Transverse colon (tissue), 4 donors: ENCODE results near the gene ZDHHC19. TPM values are rescaled to one million over a fixed set of nuclear protein-coding genes. Genes with fewer than 3 reads are reported as not detected.
A peak's percentile ranks its signal among the peaks of the same experiment; 100 is the strongest.
"Not testable (repeated sequence)": the region's sequence is repeated elsewhere in the genome, so short reads cannot be mapped to it uniquely, and the experiment has no call there.

Experiments used
- DNase-seq: peaks from one replicate; pipeline ENCODE4 v3.0.0-alpha.2; 2019
- H3K27ac ChIP-seq, 4 donors: fragments of 200-600 bp; sonication (generic); 2 replicates each; pipeline ENCODE4 v1.5.1; 2016 to 2018; ENCODE audit warnings: inconsistent platforms in 4 of 4
- H3K27me3 ChIP-seq: fragments of 200-600 bp; sonication (generic); 2 replicates; pipeline ENCODE4 v1.5.1; 2017; ENCODE audit warnings: inconsistent platforms
- H3K36me3 ChIP-seq, 4 donors: fragments of 200-600 bp; sonication (generic); 2 replicates each; pipeline ENCODE4 v1.5.1; 2017 to 2019; ENCODE audit warnings: inconsistent platforms in 4 of 4
- H3K4me1 ChIP-seq, 4 donors: fragments of 200-600 bp; sonication (generic); 2 replicates each; pipeline ENCODE4 v1.5.1; 2017 to 2020; ENCODE audit warnings: inconsistent platforms in 4 of 4
- H3K4me3 ChIP-seq, 4 donors: fragments of 200-600 bp; sonication (generic); 1 replicate in 1 of 4; 2 replicates in 3 of 4; pipeline versions ENCODE4 v1.5.1 to v1.6.1; 2017 to 2019; ENCODE audit warnings: inconsistent platforms in 4 of 4
- H3K9me3 ChIP-seq, 2 donors: fragments of 200-600 bp; sonication (generic); 2 replicates each; pipeline ENCODE4 v1.5.1; 2017 to 2019; ENCODE audit warnings: inconsistent platforms in 2 of 2
- CTCF ChIP-seq, 5 experiments: fragments of 200-600 bp in 3 of 5; fragments of 450-650 bp in 2 of 5; sonication (generic) in 3 of 5; IDR thresholded peaks; 1 replicate in 2 of 5; 2 replicates in 3 of 5; pipeline ENCODE4 v1.5.1; 2016 to 2017; ENCODE audit warnings: antibody characterized with exemption in 5 of 5, inconsistent platforms in 3 of 5, mild to moderate bottlenecking in 2 of 5, moderate library complexity in 1 of 5
- EP300 ChIP-seq: sonication (generic); formaldehyde crosslinking; IDR thresholded peaks from one replicate; pipeline ENCODE4 v1.6.1; 2017; ENCODE audit warnings: antibody characterized with exemption, low read depth
- POLR2A ChIP-seq: fragments of 450-650 bp; IDR thresholded peaks from one replicate; pipeline ENCODE4 v1.6.1; 2016; ENCODE audit warnings: antibody characterized with exemption, mild to moderate bottlenecking, moderate library complexity
- POLR2AphosphoS5 ChIP-seq, 3 donors: sonication (generic); formaldehyde crosslinking; IDR thresholded peaks; one replicate each; pipeline ENCODE4 v1.6.1; 2016; ENCODE audit warnings: antibody characterized with exemption in 3 of 3
- WGBS, 2 donors: methylation state at CpG; one replicate each; pipeline ENCODE4 v1.1.5; 2018; ENCODE audit warnings: low coverage in 1 of 2; 5-methylcytosine and 5-hydroxymethylcytosine counted together
- in situ Hi-C, 4 donors: fragments of 200-750 bp; cut with MboI; loops; one replicate each; pipeline versions ENCODE4 v1.15.0 to v1.15.1; 2017; ENCODE audit warnings: low sequenced_read_pairs in 3 of 4, low pct_ligation_motif_present in 1 of 4, low pct_unique_long_range_greater_than_20kb in 1 of 4
- intact Hi-C: fragments of 100-400 bp; cut with DNase I; formaldehyde crosslinking; loops from one replicate; pipeline ENCODE4 v1.15.1; 2023; ENCODE audit warnings: low total_unique reads
- total RNA-seq, 4 donors: library from RNA; depleted of rRNA; stranded (reverse); fragments of >200 nt; gene quantifications; one replicate each; pipeline ENCODE4 v1.1.0, GENCODE V29; 2016

Gene ZDHHC19
- total RNA-seq, 4 donors from 2014 or later, result not detected

GRCh38 chr3:196177967-196178366 lies 33.2 kb downstream of the ZDHHC19 start:
- DNase-seq, result peak; percentile 71
- TF ChIP-seq CTCF (IDR thresholded peaks at IDR 0.05) (no peak), POLR2AphosphoS5 (IDR thresholded peaks at IDR 0.05) (peak in 2 of 3 donors; percentile 30 to 68)
- WGBS, 2 donors, result 38 to 44% methylated on average over 4 of the region's 4 CpGs
- Histone ChIP-seq H3K9me3 (no peaks in the 10 kb centered on the region), H3K27me3 (no peaks in the 10 kb centered on the region), H3K4me1 (peaks cover 6 to 50% (median 25%) of the 10 kb centered on the region in 4 donors), H3K27ac (peak overlapping the region; percentile 72 to 84 (median 78)), H3K36me3 (no peaks in the 10 kb centered on the region), H3K4me3 (peak overlapping the region in 1 of 4 donors; percentile 14)
- intact Hi-C loops, result no loop called here
- in situ Hi-C loops, result no loop called here

- 44 to 50% methylated on average over 8 to 16 of the region's 16 CpGs for WGBS, 2 donors
- H3K27me3 ChIP-seq, result no peaks in the 10 kb centered on the region
- DNase-seq, result peak; percentile 68
- H3K4me1 ChIP-seq, result peaks cover 6 to 46% (median 24%) of the 10 kb centered on the region in 4 donors
- H3K4me3 ChIP-seq, result peak overlapping the region in 1 of 4 donors; percentile 14
- H3K9me3 ChIP-seq, result no peaks in the 10 kb centered on the region
- intact Hi-C loops, result no loop called here
- H3K27ac ChIP-seq, result peak overlapping the region; percentile 72 to 84 (median 76)
- in situ Hi-C loops, result no loop called here
- TF ChIP-seq CTCF (IDR thresholded peaks at IDR 0.05) (no peak), EP300 (no peak), POLR2AphosphoS5 (IDR thresholded peaks at IDR 0.05) (no peak), POLR2A (no peak)
- no peaks in the 10 kb centered on the region for H3K36me3 ChIP-seq
Observed at GRCh38 chr3:196177567-196177966, 33.6 kb downstream of the ZDHHC19 start.

GRCh38 chr3:196175722-196176121 lies 35.5 kb downstream of the ZDHHC19 start:
- H3K4me1 ChIP-seq, result peaks cover 6 to 36% (median 24%) of the 10 kb centered on the region in 4 donors
- no peak overlapping the region for H3K4me3 ChIP-seq
- no peaks in the 10 kb centered on the region for H3K9me3 ChIP-seq
- intact Hi-C loops, result no loop called here
- TF ChIP-seq POLR2A (no peak), POLR2AphosphoS5 (IDR thresholded peaks at IDR 0.05) (no peak), CTCF (IDR thresholded peaks at IDR 0.05) (no peak), EP300 (no peak)
- 82 to 95% methylated on average over 4 to 9 of the region's 9 CpGs for WGBS, 2 donors
- no peaks in the 10 kb centered on the region for H3K36me3 ChIP-seq
- DNase-seq, result no peak
- H3K27ac ChIP-seq, result no peak overlapping the region
- in situ Hi-C loops, result no loop called here
- H3K27me3 ChIP-seq, result no peaks in the 10 kb centered on the region

DNA sequence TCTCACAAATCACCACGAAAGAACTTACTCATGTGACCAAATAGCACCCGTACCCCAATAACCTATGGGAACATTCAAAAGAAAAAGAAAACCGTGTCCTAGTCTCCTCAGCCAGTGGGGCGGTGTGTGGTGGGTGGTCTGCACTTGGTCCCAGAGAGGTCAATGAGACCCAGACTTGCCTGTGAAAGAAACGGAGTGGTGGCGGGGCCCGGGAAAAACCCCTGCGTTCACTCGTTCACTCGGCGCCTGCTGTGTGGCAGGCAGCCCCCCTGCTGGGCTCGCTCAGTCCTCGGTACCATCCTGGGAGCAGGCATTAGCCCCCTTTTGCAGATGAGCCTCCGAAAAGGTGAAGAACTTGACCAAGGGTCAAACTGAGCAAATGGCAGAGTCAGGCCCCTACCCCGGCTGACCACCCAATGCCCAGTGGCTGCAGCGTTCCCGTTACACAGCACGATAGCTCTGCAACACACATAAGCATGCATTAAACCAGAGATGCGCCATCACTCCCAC lies 36.0 kb downstream of the ZDHHC19 start:
- TF ChIP-seq EP300, result no peak
- no peak for TF ChIP-seq POLR2AphosphoS5 (IDR thresholded peaks at IDR 0.05)
- no peak for DNase-seq
- 91% methylated on average over 19 of the region's 19 CpGs; no CpG with 5 or more reads in 1 of the 2 donors for WGBS, 2 donors
- Histone ChIP-seq H3K27ac (no peak overlapping the region), H3K4me1 (peaks cover 6 to 30% (median 23%) of the 10 kb centered on the region in 4 donors), H3K27me3 (no peaks in the 10 kb centered on the region), H3K4me3 (no peak overlapping the region), H3K9me3 (no peaks in the 10 kb centered on the region), H3K36me3 (no peaks in the 10 kb centered on the region)
- intact Hi-C loops, result no loop called here
- in situ Hi-C loops, result no loop called here

DNA sequence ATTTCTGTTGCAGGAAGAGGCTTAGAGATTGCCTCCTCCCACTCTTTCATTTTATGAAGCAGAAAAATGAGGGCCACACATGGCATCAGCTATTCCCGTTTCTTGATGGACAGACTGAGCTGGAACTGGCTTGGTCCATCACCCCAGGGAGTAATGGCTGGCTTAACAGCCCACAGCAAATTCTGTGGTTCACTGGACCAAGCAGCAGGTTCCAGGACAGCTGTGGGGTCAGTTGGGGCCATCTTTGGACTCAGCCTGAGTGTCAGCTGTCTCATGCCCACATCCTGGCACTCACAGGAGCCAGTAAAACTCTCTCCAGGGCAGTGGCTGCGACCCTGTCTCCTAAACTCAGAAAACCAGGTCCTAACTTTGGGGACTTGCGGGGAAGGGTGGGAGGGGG lies 36.5 kb downstream of the ZDHHC19 start:
- Histone ChIP-seq H3K27ac (no peak overlapping the region), H3K4me3 (no peak overlapping the region), H3K36me3 (no peaks in the 10 kb centered on the region), H3K27me3 (no peaks in the 10 kb centered on the region), H3K4me1 (peaks cover 3 to 25% (median 18%) of the 10 kb centered on the region in 4 donors), H3K9me3 (no peaks in the 10 kb centered on the region)
- no peak for TF ChIP-seq POLR2A
- no peak for TF ChIP-seq EP300
- TF ChIP-seq CTCF (IDR thresholded peaks at IDR 0.05), result no peak
- no peak for TF ChIP-seq POLR2AphosphoS5 (IDR thresholded peaks at IDR 0.05)
- intact Hi-C loops, result no loop called here
- in situ Hi-C loops, result no loop called here
- WGBS, 2 donors, result 83 to 85% methylated on average over 1 to 3 of the region's 3 CpGs
- DNase-seq, result no peak

DNA sequence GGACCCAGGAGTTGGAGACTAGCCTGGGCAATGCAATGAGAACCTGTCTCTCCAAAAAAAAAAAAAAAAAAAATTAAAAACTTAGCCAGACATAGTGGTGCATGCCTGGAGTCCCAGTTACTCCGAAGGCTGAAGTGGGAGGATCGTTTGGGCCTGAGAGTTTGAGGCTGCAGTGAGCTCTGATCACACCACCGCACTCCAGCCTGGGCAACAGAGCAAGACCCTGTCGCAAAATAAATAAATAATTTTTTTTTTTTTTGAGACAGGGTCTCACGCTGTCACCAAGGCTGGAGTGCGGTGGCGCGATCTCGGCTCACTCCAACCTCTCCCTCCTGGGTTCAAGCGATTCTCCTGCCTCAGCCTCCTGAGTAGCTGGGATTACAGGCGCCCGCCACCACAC lies 40.9 kb downstream of the ZDHHC19 start:
- H3K4me1 ChIP-seq, intact Hi-C loops, in situ Hi-C loops, H3K9me3 ChIP-seq, H3K36me3 ChIP-seq, H3K4me3 ChIP-seq, DNase-seq, H3K27me3 ChIP-seq, H3K27ac ChIP-seq: not testable (repeated sequence)
- 95% methylated on average over 4 to 12 of the region's 12 CpGs for WGBS, 2 donors
